Esophagus squamous epithelium (tissue), 4 donors: ENCODE data around the gene CTNNA2.

ENCODE experiments used
- CTCF ChIP-seq, 6 experiments: fragments of 450-650 bp in 4 of 6; fragments of 200-600 bp in 2 of 6; sonication (generic) in 2 of 6; IDR thresholded peaks; one replicate each; pipeline ENCODE4 v1.5.1; 2016 to 2019; ENCODE audit warnings: antibody characterized with exemption in 6 of 6, mild to moderate bottlenecking in 4 of 6, moderate library complexity in 4 of 6
- POLR2A ChIP-seq, 4 donors: fragments of 450-650 bp; IDR thresholded peaks; one replicate each; pipeline ENCODE4 v1.6.1; 2017; ENCODE audit warnings: antibody characterized with exemption in 4 of 4, mild to moderate bottlenecking in 4 of 4, moderate library complexity in 3 of 4

- no peak for TF ChIP-seq POLR2A (IDR thresholded peaks at IDR 0.05)
- peak in 4 of 6 experiments; percentile 28 to 59 (median 38) for TF ChIP-seq CTCF (IDR thresholded peaks at IDR 0.05)
Observed at GRCh38 chr2:79935771-79936657, 423.2 kb downstream of the CTNNA2 start.
